ENCODE measurements around the gene COL5A1.

COL5A1 gene

GRCh38 chr9:134618163-134618832 is 23.3 kb upstream of the COL5A1 start:
- ATAC-seq, result no peak
- TF ChIP-seq RARB (CRISPR knock-in tag; IDR thresholded peaks at IDR 0.05) (no peak), ZNF8 (CRISPR knock-in tag; IDR thresholded peaks at IDR 0.05) (no peak), TSHZ2 (CRISPR knock-in tag; IDR thresholded peaks at IDR 0.05) (no peak), OSR1 (CRISPR knock-in tag; IDR thresholded peaks at IDR 0.05) (no peak)

GRCh38 chr9:134618833-134619447 is 22.7 kb upstream of the COL5A1 start:
- no peak for ATAC-seq
- TF ChIP-seq ARNTL (CRISPR knock-in tag; IDR thresholded peaks at IDR 0.05; ENCODE audit: borderline replicate concordance, low read depth), result no peak
- TF ChIP-seq ZC3H10 (CRISPR knock-in tag; IDR thresholded peaks at IDR 0.05), result no peak
- no peak for TF ChIP-seq ZNF8 (CRISPR knock-in tag; IDR thresholded peaks at IDR 0.05)

- ATAC-seq, result no peak
- no peak for TF ChIP-seq ZFP30 (CRISPR knock-in tag; IDR thresholded peaks at IDR 0.05)
- no peak for TF ChIP-seq CSDC2 (CRISPR knock-in tag; IDR thresholded peaks at IDR 0.05)
- no peak for TF ChIP-seq CSRNP3 (CRISPR knock-in tag; IDR thresholded peaks at IDR 0.05)
- no peak for TF ChIP-seq ISL1 (CRISPR knock-in tag; IDR thresholded peaks at IDR 0.05)
- no peak for TF ChIP-seq PPARA (CRISPR knock-in tag; IDR thresholded peaks at IDR 0.05; ENCODE audit: borderline replicate concordance)
- TF ChIP-seq TOX (CRISPR knock-in tag; IDR thresholded peaks at IDR 0.05; ENCODE audit: borderline replicate concordance), result no peak
- TF ChIP-seq OSR1 (CRISPR knock-in tag; IDR thresholded peaks at IDR 0.05), result no peak
- no peak for TF ChIP-seq ZNF70 (CRISPR knock-in tag; IDR thresholded peaks at IDR 0.05)
- TF ChIP-seq RARB (CRISPR knock-in tag; IDR thresholded peaks at IDR 0.05), result no peak
- no peak for TF ChIP-seq POU6F1 (CRISPR knock-in tag; IDR thresholded peaks at IDR 0.05; ENCODE audit: borderline replicate concordance, low read depth)
These were observed 22.1 kb upstream of the COL5A1 start for GRCh38 chr9:134619448-134619982.

GRCh38 chr9:134619983-134620661 is 21.5 kb upstream of the COL5A1 start:
- no peak for ATAC-seq
- no peak for TF ChIP-seq ISL1 (CRISPR knock-in tag; IDR thresholded peaks at IDR 0.05)
- TF ChIP-seq PATZ1 (CRISPR knock-in tag; IDR thresholded peaks at IDR 0.05; ENCODE audit: borderline replicate concordance), result no peak
- no peak for TF ChIP-seq GLIS3 (CRISPR knock-in tag; IDR thresholded peaks at IDR 0.05)
- TF ChIP-seq ARNTL (CRISPR knock-in tag; IDR thresholded peaks at IDR 0.05; ENCODE audit: borderline replicate concordance, low read depth), result no peak
- TF ChIP-seq ZNF70 (CRISPR knock-in tag; IDR thresholded peaks at IDR 0.05), result no peak
- TF ChIP-seq ZC3H10 (CRISPR knock-in tag; IDR thresholded peaks at IDR 0.05), result no peak
- TF ChIP-seq ZNF8 (CRISPR knock-in tag; IDR thresholded peaks at IDR 0.05), result no peak
- TF ChIP-seq BACH2 (CRISPR knock-in tag; IDR thresholded peaks at IDR 0.05; ENCODE audit: borderline replicate concordance), result no peak
- no peak for TF ChIP-seq POU6F1 (CRISPR knock-in tag; IDR thresholded peaks at IDR 0.05; ENCODE audit: borderline replicate concordance, low read depth)
- TF ChIP-seq ZFP3 (CRISPR knock-in tag; IDR thresholded peaks at IDR 0.05), result no peak
- no peak for TF ChIP-seq PPARA (CRISPR knock-in tag; IDR thresholded peaks at IDR 0.05; ENCODE audit: borderline replicate concordance)
- no peak for TF ChIP-seq TCF4 (CRISPR knock-in tag; IDR thresholded peaks at IDR 0.05; ENCODE audit: borderline replicate concordance)
- TF ChIP-seq CSDC2 (CRISPR knock-in tag; IDR thresholded peaks at IDR 0.05), result no peak
- no peak for TF ChIP-seq RARB (CRISPR knock-in tag; IDR thresholded peaks at IDR 0.05)
- TF ChIP-seq ESRRG (CRISPR knock-in tag; IDR thresholded peaks at IDR 0.05), result no peak
- no peak for TF ChIP-seq SNAI2 (CRISPR knock-in tag; IDR thresholded peaks at IDR 0.05)
- TF ChIP-seq ZNF565 (CRISPR knock-in tag; conservative IDR thresholded peaks at IDR 0.05; ENCODE audit: low read depth), result no peak

Data from SK-N-SH treated with all-trans-retinoic acid at 6 μM for 48 hours (cell line).